NCI-H1694 (cell line): ENCODE measurements around the gene KRTAP4-3.
"Not testable (repeated sequence)": the region's sequence is repeated elsewhere in the genome, so short reads cannot be mapped to it uniquely, and the experiment has no call there.

Source experiments
- DNase-seq: peaks from one replicate; lab custom pipeline; 2025; lab: John Stamatoyannopoulos, UW

KRTAP4-3 gene

GRCh38 chr17:41117846-41118386 is 50.1 kb downstream of the KRTAP4-3 start, which contains the start of gene KRTAP4-11:
Gene KRTAP4-11 (minus strand): TSS chr17:41118373. CDS start chr17:41118315, 58 bp downstream.
- not testable (repeated sequence) for DNase-seq
